IMR-90 (cell line): ENCODE measurements around the gene SERPINB4. TPM values are rescaled to one million over a fixed set of nuclear protein-coding genes. Genes with fewer than 3 reads are reported as not detected.

Source experiments
- ATAC-seq: fragments of 200-7000 bp; cut with Tn5 transposase; 2 replicates; pipeline ENCODE4 v1.9.1; 2020; ENCODE audit warnings: low read depth, mild to moderate bottlenecking, moderate library complexity
- BruUV-seq: library from RNA; stranded (reverse); fragments of 400-500 nt; replicated peaks from 2 replicates; lab custom pipeline; 2021; lab: Mats Ljungman, UMichigan
- CTCF ChIA-PET: fragments of 300-600 bp; formaldehyde crosslinking; extraction: SDS; loops from one replicate; lab custom pipeline; 2021; ENCODE audit warnings: antibody characterized with exemption; lab: Yijun Ruan, JAX
- POLR2A ChIA-PET: fragments of 300-600 bp; sonication (Branson Sonifier 250); formaldehyde crosslinking; loops from one replicate; lab custom pipeline; 2022; ENCODE audit warnings: antibody characterized with exemption; ENCODE audit not compliant: unreplicated experiment; lab: Charles Lee
- DNase-seq: peaks from one replicate; pipeline ENCODE4 v3.0.0; 2013
- H2AFZ ChIP-seq: replicated peaks from 2 replicates; pipeline ENCODE3; 2013; ENCODE audit warnings: low read length, mild to moderate bottlenecking; ENCODE audit not compliant: poor library complexity
- H2AK5ac ChIP-seq: 2 replicates; pipeline ENCODE4 v1.6.1; 2013; ENCODE audit warnings: low read depth, low read length, inconsistent platforms
- H2AK9ac ChIP-seq: replicated peaks from 2 replicates; pipeline ENCODE3; 2013; ENCODE audit warnings: mild to moderate bottlenecking, low read depth, low read length, moderate library complexity; ENCODE audit not compliant: poor library complexity
- H2BK120ac ChIP-seq: 2 replicates; pipeline ENCODE4 v1.6.1; 2013; ENCODE audit warnings: low read depth, low read length, inconsistent platforms
- H2BK15ac ChIP-seq: 3 replicates; pipeline ENCODE4 v1.6.1; 2013; ENCODE audit warnings: low read depth, low read length, inconsistent platforms
- H2BK20ac ChIP-seq: 2 replicates; pipeline ENCODE4 v1.6.1; 2013; ENCODE audit warnings: low read depth, mild to moderate bottlenecking, inconsistent platforms, low read length, moderate library complexity
- H2BK5ac ChIP-seq: 2 replicates; pipeline ENCODE4 v1.6.1; 2013; ENCODE audit warnings: mild to moderate bottlenecking, low read depth, low read length, inconsistent platforms; ENCODE audit not compliant: poor library complexity, severe bottlenecking
- H3K14ac ChIP-seq: replicated peaks from 2 replicates; pipeline ENCODE4 v1.6.1; 2013; ENCODE audit warnings: low read depth, low read length, inconsistent platforms
- H3K18ac ChIP-seq: 2 replicates; pipeline ENCODE4 v1.6.1; 2013; ENCODE audit warnings: low read depth, low read length, control low read depth
- H3K23ac ChIP-seq: 2 replicates; pipeline ENCODE4 v1.6.1; 2013; ENCODE audit warnings: low read depth, low read length, inconsistent platforms
- H3K27ac ChIP-seq: 2 replicates; pipeline ENCODE4 v1.5.1; 2013; ENCODE audit warnings: mild to moderate bottlenecking, control low read depth, low read length; ENCODE audit not compliant: insufficient read depth
- H3K27me3 ChIP-seq: 2 replicates; pipeline ENCODE4 v1.6.1; 2013; ENCODE audit warnings: low read length; ENCODE audit not compliant: control insufficient read depth, insufficient read depth
- H3K36me3 ChIP-seq: 2 replicates; pipeline ENCODE4 v1.6.1; 2013; ENCODE audit warnings: low read length, mixed read lengths; ENCODE audit not compliant: control insufficient read depth, insufficient read depth
- H3K4ac ChIP-seq: 2 replicates; pipeline ENCODE4 v1.6.1; 2013; ENCODE audit warnings: low read depth, low read length, inconsistent platforms
- H3K4me1 ChIP-seq: 2 replicates; pipeline ENCODE4 v1.6.1; 2013; ENCODE audit warnings: low read length, mixed read lengths; ENCODE audit not compliant: control insufficient read depth, insufficient read depth
- H3K4me2 ChIP-seq: 2 replicates; pipeline ENCODE4 v1.6.1; 2013; ENCODE audit warnings: low read depth, mild to moderate bottlenecking, control low read depth, low read length, moderate library complexity
- H3K4me3 ChIP-seq: 2 replicates; pipeline ENCODE4 v1.5.1; 2013; ENCODE audit warnings: low read depth, mild to moderate bottlenecking, control low read depth, low read length, moderate library complexity; ENCODE audit not compliant: insufficient read depth
- H3K56ac ChIP-seq: 2 replicates; pipeline ENCODE4 v1.6.1; 2013; ENCODE audit warnings: low read length, inconsistent platforms; ENCODE audit not compliant: insufficient read depth; ENCODE audit errors: extremely low read depth
- H3K79me1 ChIP-seq, 2 experiments: 2 replicates each; pipeline ENCODE4 v1.6.1; 2013; ENCODE audit warnings: low read length in 2 of 2, inconsistent platforms in 1 of 2, low read depth in 1 of 2
- H3K9ac ChIP-seq: 2 replicates; pipeline ENCODE4 v1.6.1; 2013; ENCODE audit warnings: low read depth, low read length, control low read depth
- H3K9me1 ChIP-seq: 2 replicates; pipeline ENCODE4 v1.6.1; 2013; ENCODE audit warnings: low read length, inconsistent platforms; ENCODE audit not compliant: insufficient read depth
- H3K9me3 ChIP-seq: 2 replicates; pipeline ENCODE4 v1.6.1; 2013; ENCODE audit warnings: low read length; ENCODE audit not compliant: control insufficient read depth, insufficient read depth
- H4K20me1 ChIP-seq: 2 replicates; pipeline ENCODE4 v1.6.1; 2013; ENCODE audit warnings: low read length, inconsistent platforms; ENCODE audit not compliant: insufficient read depth
- H4K5ac ChIP-seq: 2 replicates; pipeline ENCODE4 v1.6.1; 2013; ENCODE audit warnings: mild to moderate bottlenecking, low read depth, low read length, control low read depth
- H4K8ac ChIP-seq, 2 experiments: 2 replicates each; pipeline ENCODE4 v1.6.1; 2013; ENCODE audit warnings: low read depth in 2 of 2, low read length in 2 of 2, control low read depth in 1 of 2, inconsistent platforms in 1 of 2
- H4K91ac ChIP-seq: 2 replicates; pipeline ENCODE4 v1.6.1; 2013; ENCODE audit warnings: low read depth, low read length, inconsistent platforms; ENCODE audit not compliant: insufficient read depth
- BHLHE40 ChIP-seq: fragments of 150-350 bp; IDR thresholded peaks from 2 replicates; pipeline ENCODE4 v1.6.1; 2016; ENCODE audit warnings: mild to moderate bottlenecking, low read depth, low read length
- CEBPB ChIP-seq: IDR thresholded peaks from 2 replicates; pipeline ENCODE4 v1.6.1; 2012; ENCODE audit warnings: low read depth, low read length, improper control_type of control experiment
- CHD1 ChIP-seq: IDR thresholded peaks from 2 replicates; pipeline ENCODE4 v1.6.1; 2012; ENCODE audit warnings: low read depth, low read length, improper control_type of control experiment
- CTCF ChIP-seq: conservative IDR thresholded peaks from 2 replicates; pipeline ENCODE4 v1.5.1; 2012; ENCODE audit warnings: mild to moderate bottlenecking, low read depth, low read length, improper control_type of control experiment
- ELK1 ChIP-seq: fragments of 150-350 bp; IDR thresholded peaks from 2 replicates; pipeline ENCODE4 v1.6.1; 2016; ENCODE audit warnings: low read depth, mild to moderate bottlenecking, low read length, moderate library complexity, borderline replicate concordance
- MAFK ChIP-seq: IDR thresholded peaks from 2 replicates; pipeline ENCODE4 v1.6.1; 2012; ENCODE audit warnings: low read depth, low read length, improper control_type of control experiment
- MAZ ChIP-seq: IDR thresholded peaks from 2 replicates; pipeline ENCODE4 v1.6.1; 2012; ENCODE audit warnings: low read depth, mild to moderate bottlenecking, low read length, improper control_type of control experiment, moderate library complexity, borderline replicate concordance
- NFE2L2 ChIP-seq: fragments of 150-350 bp; IDR thresholded peaks from 2 replicates; pipeline ENCODE4 v1.6.1; 2016; ENCODE audit warnings: low read depth, mild to moderate bottlenecking, low read length
- POLR2A ChIP-seq: IDR thresholded peaks from 2 replicates; pipeline ENCODE4 v1.6.1; 2012; ENCODE audit warnings: mild to moderate bottlenecking, low read depth, low read length
- RAD21 ChIP-seq: IDR thresholded peaks from 2 replicates; pipeline ENCODE4 v1.6.1; 2012; ENCODE audit warnings: low read length, improper control_type of control experiment
- RCOR1 ChIP-seq: IDR thresholded peaks from 2 replicates; pipeline ENCODE4 v1.6.1; 2012; ENCODE audit warnings: mild to moderate bottlenecking, low read length, improper control_type of control experiment; ENCODE audit not compliant: insufficient replicate concordance
- RFX5 ChIP-seq: IDR thresholded peaks from 2 replicates; pipeline ENCODE4 v1.8.0; 2012; ENCODE audit warnings: low read depth, mild to moderate bottlenecking, low read length, moderate library complexity
- USF2 ChIP-seq: fragments of 150-350 bp; IDR thresholded peaks from 2 replicates; pipeline ENCODE4 v1.6.1; 2017; ENCODE audit warnings: mild to moderate bottlenecking, antibody characterized with exemption, low read length, low read depth
- WGBS, 2 experiments: methylation state at CpG; one replicate each; pipeline versions ENCODE4 v1.1.5 to v1.1.7; 2013; ENCODE audit warnings: missing lambda C conversion rate in 2 of 2; ENCODE audit not compliant: insufficient read length in 1 of 2; ENCODE audit errors: extremely low coverage in 2 of 2; 5-methylcytosine and 5-hydroxymethylcytosine counted together
- dilution Hi-C: fragments of 300-500 bp; cut with HindIII; formaldehyde crosslinking; loops from one replicate; pipeline ENCODE4 v1.14.3; 2018; ENCODE audit warnings: low sequenced_read_pairs; ENCODE audit not compliant: unreplicated experiment
- in situ Hi-C: fragments of 300-500 bp; cut with MboI; formaldehyde crosslinking; loops from 3 replicates; pipeline ENCODE4 v1.14.3; 2019; ENCODE audit warnings: low sequenced_read_pairs, inconsistent platforms, mixed read lengths
- intact Hi-C: fragments of 100-400 bp; cut with micrococcal nuclease; formaldehyde crosslinking; loops from 2 replicates; pipeline ENCODE4 v1.10.0; 2022
- polyA plus RNA-seq, 3 experiments: library from polyadenylated mRNA; depleted of rRNA; stranded (reverse); fragments of >200 nt; gene quantifications; 2 replicates each; pipeline ENCODE4 v1.2.3, GENCODE V29; 2012; ENCODE audit warnings: low replicate concordance in 1 of 3
- total RNA-seq: library from RNA; depleted of rRNA; stranded (reverse); fragments of >200 nt; gene quantifications from 2 replicates; pipeline ENCODE4 v1.2.3, GENCODE V29; 2012

The SERPINB4 gene
- total and polyA plus RNA-seq, 2 of the 4 experiments (the other 2 are of a cell fraction): not detected

GRCh38 chr18:63626431-63626830 lies 17.6 kb downstream of the SERPINB4 start:
- H3K4me2 ChIP-seq: no peak overlapping the region
- H3K27ac ChIP-seq: no peak overlapping the region
- H3K23ac ChIP-seq: no peak overlapping the region
- no TSS peak for BruUV-seq
- H3K4me1 ChIP-seq: no peaks in the 10 kb centered on the region
- no peaks in the 10 kb centered on the region for H3K79me1 ChIP-seq
- CTCF ChIA-PET: no interaction called here
- H4K8ac ChIP-seq: no peak overlapping the region
- TF ChIP-seq USF2: no peak
- no peak for TF ChIP-seq POLR2A
- TF ChIP-seq ELK1: no peak
- TF ChIP-seq NFE2L2: no peak
- TF ChIP-seq RAD21: no peak
- TF ChIP-seq CTCF: no peak
- no peak for TF ChIP-seq BHLHE40
- no peak for TF ChIP-seq RCOR1
- TF ChIP-seq CHD1: no peak
- no peak for TF ChIP-seq MAFK
- TF ChIP-seq CEBPB: no peak
- TF ChIP-seq RFX5: no peak
- no peak for TF ChIP-seq MAZ
- H2BK5ac ChIP-seq: no peak overlapping the region
- H2AK5ac ChIP-seq: no peak overlapping the region
- no peak for ATAC-seq
- no peak overlapping the region for H2AK9ac ChIP-seq
- no peak overlapping the region for H2BK120ac ChIP-seq
- H2BK20ac ChIP-seq: no peak overlapping the region
- no peaks in the 10 kb centered on the region for H3K36me3 ChIP-seq
- in situ Hi-C loops (no loop called here), dilution Hi-C loops (no loop called here), intact Hi-C loops (no loop called here)
- H2AFZ ChIP-seq: no peak overlapping the region
- H3K4ac ChIP-seq: no peak overlapping the region
- no peak overlapping the region for H3K4me3 ChIP-seq
- POLR2A ChIA-PET: no interaction called here
- H4K91ac ChIP-seq: no peak overlapping the region
- H3K18ac ChIP-seq: no peak overlapping the region
- no peaks in the 10 kb centered on the region for H3K27me3 ChIP-seq
- H3K14ac ChIP-seq: no peak overlapping the region
- no peak overlapping the region for H4K5ac ChIP-seq
- DNase-seq: no peak
- peaks cover 18% of the 10 kb centered on the region for H3K9me3 ChIP-seq
- no peaks in the 10 kb centered on the region for H4K20me1 ChIP-seq
- H3K9ac ChIP-seq: no peak overlapping the region
- no peak overlapping the region for H2BK15ac ChIP-seq
- H3K9me1 ChIP-seq: no peaks in the 10 kb centered on the region
- WGBS, 2 experiments: no CpG with 5 or more reads among the region's 4 CpGs
- no peak overlapping the region for H3K56ac ChIP-seq
